ENCODE measurements around the gene ATP6V0A1. TPM values are rescaled to one million over a fixed set of nuclear protein-coding genes. Genes with fewer than 3 reads are reported as not detected.
"Not testable (repeated sequence)": the region's sequence is repeated elsewhere in the genome, so short reads cannot be mapped to it uniquely, and the experiment has no call there.

The ATP6V0A1 gene
- total and polyA plus RNA-seq, 4 experiments from 2014 or later, result 3.9 to 15.9 (median 9.7) TPM

DNA sequence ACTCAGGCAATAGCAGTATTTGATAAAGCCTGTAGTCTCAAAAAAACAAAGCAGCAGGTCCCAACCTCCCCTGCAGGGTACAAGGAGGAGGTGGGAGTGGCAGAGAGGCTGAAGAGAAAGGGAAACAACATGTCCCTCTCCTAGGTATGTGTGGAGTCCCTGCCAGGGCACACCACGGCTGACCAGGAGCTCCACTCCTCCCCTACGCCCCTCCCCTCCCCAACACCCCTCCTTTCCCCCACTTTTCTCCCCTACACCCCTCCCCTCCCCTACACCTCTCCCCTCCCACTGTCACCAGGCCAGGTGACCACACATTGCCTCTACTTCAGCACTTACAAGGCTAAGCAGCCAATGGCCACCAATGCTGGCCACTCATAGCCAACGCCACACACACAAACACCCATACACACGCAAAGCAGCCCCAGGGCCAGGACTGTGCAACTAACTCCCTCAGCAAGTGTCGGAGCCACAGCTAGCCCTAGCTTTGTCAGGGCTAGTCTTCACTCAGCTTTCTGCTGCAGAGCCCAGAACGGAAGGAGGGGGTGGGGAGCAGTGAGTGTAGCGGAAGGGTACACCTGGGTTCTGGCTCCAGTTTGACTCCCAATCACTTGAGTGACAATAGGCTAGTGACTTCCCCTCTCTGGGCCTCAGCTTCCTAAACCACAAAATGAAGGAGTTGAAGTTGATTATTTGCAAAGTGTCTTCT lies 43.8 kb upstream of the ATP6V0A1 start:
- ChIA-PET POLR2A (ENCODE audit: partially characterized antibody) (interaction anchor here (0.6 to 1.9 kb wide), 8 partner anchors 9 to 126 kb away, joined by 3 to 10 read pairs (median 4); partner anchors contain the start of genes STAT3 and STAT5A), CTCF (ENCODE audit: partially characterized antibody) (interaction anchor here (0.7 to 1.9 kb wide), 8 partner anchors 8 to 104 kb away, joined by 3 to 12 read pairs (median 4); partner anchors contain the start of gene CAVIN1)
- no peaks in the 10 kb centered on the region for H3K36me3 Mint-ChIP-seq
- peak overlapping the region in 7 of 8 donors; percentile 53 to 85 (median 76) for H3K4me3 Mint-ChIP-seq
- Histone ChIP-seq H3K4me1 (ENCODE audit: insufficient read depth, low read length) (peaks cover 17% of the 10 kb centered on the region), H3K27me3 (ENCODE audit: insufficient read depth, low read length) (no peaks in the 10 kb centered on the region), H3K36me3 (ENCODE audit: insufficient read depth, low read length) (no peaks in the 10 kb centered on the region), H3K27ac (ENCODE audit: low read depth, low read length) (no peak overlapping the region), H3K9me3 (ENCODE audit: control insufficient read depth in 1 of 2, low read length in 2 of 2) (no peaks in the 10 kb centered on the region), H3K4me3 (ENCODE audit: low read length in 2 of 2) (peak overlapping the region in 1 of 2 donors; percentile 37)
- H3K4me1 Mint-ChIP-seq, result peaks cover 6 to 16% (median 11%) of the 10 kb centered on the region in 4 donors
- no peaks in the 10 kb centered on the region for H3K9me3 Mint-ChIP-seq
- H3K27me3 Mint-ChIP-seq, result no peaks in the 10 kb centered on the region
- H3K27ac Mint-ChIP-seq, result peak overlapping the region in 6 of 7 donors; percentile 3 to 81 (median 40)
- intact Hi-C loops (cut with micrococcal nuclease), result no loop called here
- DNase-seq, result peak in 4 of 5 donors; percentile 30 to 54 (median 38)

DNA sequence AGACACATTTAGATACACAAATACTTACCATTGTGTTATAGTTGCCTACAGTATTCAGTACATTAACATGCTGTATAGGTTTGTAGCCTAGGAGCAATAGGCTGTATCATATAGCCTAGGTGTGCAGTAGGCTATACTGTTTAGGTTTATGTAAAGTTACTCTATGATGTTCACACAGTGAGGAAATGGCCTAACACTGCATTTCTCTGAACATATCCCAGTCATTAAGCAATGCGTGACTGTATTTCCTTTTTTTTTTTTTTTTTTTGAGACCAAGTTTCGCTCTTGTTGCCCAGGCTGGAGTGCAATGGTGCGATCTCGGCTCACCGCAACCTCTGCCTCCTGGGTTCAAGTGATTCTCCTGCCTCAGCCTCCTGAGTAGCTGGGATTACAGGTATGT lies 40.7 kb upstream of the ATP6V0A1 start:
- H3K9me3 ChIP-seq (ENCODE audit: control insufficient read depth in 1 of 2, low read length in 2 of 2), result not testable (repeated sequence)

DNA sequence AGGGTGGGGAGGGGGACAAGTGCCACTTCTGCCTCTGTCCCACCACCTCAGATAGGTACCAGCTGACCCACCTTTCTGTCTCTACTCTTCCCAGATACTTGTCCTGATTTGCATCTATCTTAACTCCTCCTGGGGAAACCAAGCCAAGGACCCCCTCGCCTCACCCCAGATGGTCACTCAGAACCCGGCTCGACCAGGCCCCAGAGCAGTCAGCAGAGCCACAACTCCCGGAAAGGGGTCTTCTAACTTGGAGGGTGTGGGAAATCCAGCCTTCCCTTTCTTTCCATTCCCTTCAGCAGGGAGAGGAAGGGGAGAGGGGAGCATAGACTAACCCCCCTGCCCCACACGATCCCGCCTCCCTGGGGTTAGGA lies 37.6 kb upstream of the ATP6V0A1 start:
- Mint-ChIP-seq H3K27ac (no peak overlapping the region), H3K4me1 (peaks cover 4 to 21% (median 12%) of the 10 kb centered on the region in 4 donors), H3K27me3 (peaks cover 7 to 20% of the 10 kb centered on the region in 2 donors), H3K36me3 (no peaks in the 10 kb centered on the region), H3K9me3 (no peaks in the 10 kb centered on the region), H3K4me3 (peak overlapping the region; percentile 47 to 82 (median 65))
- H3K36me3 ChIP-seq (ENCODE audit: insufficient read depth, low read length), result no peaks in the 10 kb centered on the region
- no peak overlapping the region for H3K4me3 ChIP-seq (ENCODE audit: low read length in 2 of 2)
- peaks cover 12% of the 10 kb centered on the region for H3K27me3 ChIP-seq (ENCODE audit: insufficient read depth, low read length)
- ChIA-PET POLR2A (ENCODE audit: partially characterized antibody) (interaction anchor here (1.2 to 1.9 kb wide), 2 partner anchors 109 to 134 kb away, joined by 3 to 7 read pairs; no protein-coding TSS in a partner anchor), CTCF (ENCODE audit: partially characterized antibody) (interaction anchor here (1.0 kb wide), 1 partner anchor 97 kb away, joined by 3 read pairs; no protein-coding TSS in a partner anchor)
- no peaks in the 10 kb centered on the region for H3K9me3 ChIP-seq (ENCODE audit: control insufficient read depth in 1 of 2, low read length in 2 of 2)
- intact Hi-C loops (cut with micrococcal nuclease), result loop anchor here (5.0 kb wide), 1 partner anchor 36 kb away; the partner anchor contains the start of gene ATP6V0A1
- peaks cover 17% of the 10 kb centered on the region for H3K4me1 ChIP-seq (ENCODE audit: insufficient read depth, low read length)
- H3K27ac ChIP-seq (ENCODE audit: low read depth, low read length), result no peak overlapping the region
- no peak for DNase-seq

More for the DNA sequence above, 40.7 kb upstream of the ATP6V0A1 start:
- H3K4me3 ChIP-seq (ENCODE audit: low read length in 2 of 2); H3K36me3 ChIP-seq (ENCODE audit: insufficient read depth, low read length); intact Hi-C loops (cut with micrococcal nuclease); H3K27ac ChIP-seq (ENCODE audit: low read depth, low read length); H3K36me3 Mint-ChIP-seq; H3K4me3 Mint-ChIP-seq; H3K27me3 Mint-ChIP-seq; H3K9me3 Mint-ChIP-seq; DNase-seq; H3K27me3 ChIP-seq (ENCODE audit: insufficient read depth, low read length); POLR2A ChIA-PET (ENCODE audit: partially characterized antibody): not testable (repeated sequence)
- CTCF ChIA-PET (ENCODE audit: partially characterized antibody), result interaction anchor here (1.7 kb wide), 1 partner anchor 102 kb away, joined by 4 read pairs; no protein-coding TSS in a partner anchor
- peaks cover 29% of the 10 kb centered on the region for H3K4me1 ChIP-seq (ENCODE audit: insufficient read depth, low read length)
- H3K27ac Mint-ChIP-seq, result peak overlapping the region in 1 of 7 donors; percentile 22
- peaks cover 10 to 32% (median 21%) of the 10 kb centered on the region in 4 donors for H3K4me1 Mint-ChIP-seq

DNA sequence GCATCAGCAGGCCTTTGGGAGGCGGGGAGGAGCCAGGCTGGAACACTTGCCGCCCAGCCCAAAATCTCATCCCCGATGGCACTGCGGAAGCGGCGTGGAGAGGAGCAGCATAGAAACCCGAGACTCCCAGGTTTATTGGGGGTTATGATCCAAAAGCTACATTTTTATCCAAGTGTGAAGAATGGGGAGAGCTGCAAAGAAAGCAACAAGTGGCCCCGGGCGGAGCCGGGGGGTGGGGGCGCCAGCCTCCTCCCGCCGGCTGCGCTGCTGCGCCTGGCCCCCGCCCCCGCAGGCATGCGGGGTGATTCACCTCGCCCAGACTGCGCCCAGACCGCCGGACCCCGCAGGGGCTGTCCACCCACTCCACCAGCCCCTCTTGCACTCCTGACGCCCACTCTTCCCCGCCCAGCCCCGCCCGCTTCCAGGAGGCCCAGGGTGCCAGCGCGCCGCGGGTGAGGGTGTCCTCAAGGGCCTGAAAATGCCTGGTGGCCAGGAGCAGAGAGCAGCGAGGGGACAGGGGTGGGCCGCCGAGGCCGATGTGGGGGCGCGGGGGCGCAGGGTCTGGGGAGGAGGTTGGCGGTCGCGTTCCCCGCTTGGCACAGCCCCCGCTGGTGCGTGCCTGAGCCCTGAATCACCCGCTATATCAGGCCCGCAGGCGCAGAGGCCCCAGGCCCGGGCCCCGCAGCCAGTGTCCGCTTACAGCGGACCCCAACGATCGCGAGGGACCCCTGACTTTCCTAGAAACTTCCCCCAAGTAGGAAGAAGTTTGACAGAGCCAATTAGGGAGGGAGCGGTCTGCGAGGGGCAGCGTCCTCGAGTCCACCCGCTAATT lies 37.0 kb upstream of the ATP6V0A1 start:
- Mint-ChIP-seq H3K27ac (peak overlapping the region in 1 of 7 donors; percentile 73), H3K9me3 (no peaks in the 10 kb centered on the region), H3K36me3 (no peaks in the 10 kb centered on the region), H3K4me3 (peak overlapping the region; percentile 65 to 83 (median 79)), H3K4me1 (peaks cover 4 to 21% (median 12%) of the 10 kb centered on the region in 4 donors), H3K27me3 (peaks cover 7 to 20% of the 10 kb centered on the region in 2 donors)
- Histone ChIP-seq H3K4me3 (ENCODE audit: low read length in 2 of 2) (no peak overlapping the region), H3K36me3 (ENCODE audit: insufficient read depth, low read length) (no peaks in the 10 kb centered on the region), H3K9me3 (ENCODE audit: control insufficient read depth in 1 of 2, low read length in 2 of 2) (no peaks in the 10 kb centered on the region), H3K27ac (ENCODE audit: low read depth, low read length) (no peak overlapping the region), H3K27me3 (ENCODE audit: insufficient read depth, low read length) (peaks cover 12% of the 10 kb centered on the region), H3K4me1 (ENCODE audit: insufficient read depth, low read length) (peaks cover 17% of the 10 kb centered on the region)
- POLR2A ChIA-PET (ENCODE audit: partially characterized antibody), result interaction anchor here (1.0 to 1.9 kb wide), 3 partner anchors 33 to 133 kb away, joined by 3 to 7 read pairs (median 4); partner anchors contain the start of gene STAT3
- CTCF ChIA-PET (ENCODE audit: partially characterized antibody), result interaction anchor here (1.0 to 2.2 kb wide), 6 partner anchors 96 to 110 kb away, joined by 3 to 6 read pairs (median 5); no protein-coding TSS in a partner anchor
- intact Hi-C loops (cut with micrococcal nuclease), result loop anchor here (5.0 kb wide), 1 partner anchor 36 kb away; the partner anchor contains the start of gene ATP6V0A1
- DNase-seq, result no peak

DNA sequence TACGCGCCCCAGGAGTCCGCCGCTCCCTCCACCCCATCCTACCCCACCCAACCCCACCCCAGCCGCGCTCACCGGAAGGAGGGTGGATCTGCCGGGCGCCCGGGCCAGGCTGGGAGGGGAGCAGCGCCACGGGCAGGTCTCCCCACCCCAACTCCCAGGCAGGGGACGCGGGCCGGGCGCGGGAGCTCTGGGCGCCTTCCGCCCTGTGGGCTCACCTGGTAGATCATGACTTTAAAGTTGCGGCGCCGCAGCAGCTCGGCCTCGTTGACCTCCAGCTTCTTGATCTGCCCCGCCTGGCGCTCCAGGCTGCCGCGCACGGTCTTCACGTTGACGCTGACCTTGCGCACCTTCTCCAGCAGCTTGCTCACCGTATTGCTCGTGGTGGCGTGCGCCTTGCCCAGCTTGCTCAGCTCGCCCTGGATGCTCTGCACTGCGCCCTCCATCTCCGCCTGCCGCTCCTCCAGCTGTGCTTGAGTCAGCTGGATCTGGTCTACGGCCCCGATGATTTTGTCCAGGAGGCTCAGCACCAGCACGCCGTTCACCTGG lies 36.2 kb upstream of the ATP6V0A1 start:
- H3K27me3 Mint-ChIP-seq, result peaks cover 7 to 20% of the 10 kb centered on the region in 2 donors
- Histone ChIP-seq H3K9me3 (ENCODE audit: control insufficient read depth in 1 of 2, low read length in 2 of 2) (no peaks in the 10 kb centered on the region), H3K4me1 (ENCODE audit: insufficient read depth, low read length) (peaks cover 17% of the 10 kb centered on the region), H3K36me3 (ENCODE audit: insufficient read depth, low read length) (no peaks in the 10 kb centered on the region), H3K27ac (ENCODE audit: low read depth, low read length) (no peak overlapping the region), H3K27me3 (ENCODE audit: insufficient read depth, low read length) (peaks cover 12% of the 10 kb centered on the region), H3K4me3 (ENCODE audit: low read length in 2 of 2) (peak overlapping the region in 1 of 2 donors; percentile 53)
- H3K27ac Mint-ChIP-seq, result peak overlapping the region in 4 of 7 donors; percentile 2 to 35 (median 22)
- ChIA-PET CTCF (ENCODE audit: partially characterized antibody) (interaction anchor here (0.7 to 2.2 kb wide), 10 partner anchors 8 to 111 kb away, joined by 3 to 7 read pairs (median 5); no protein-coding TSS in a partner anchor), POLR2A (ENCODE audit: partially characterized antibody) (interaction anchor here (1.0 to 1.9 kb wide), 3 partner anchors 33 to 111 kb away, joined by 3 to 7 read pairs (median 4); partner anchors contain the start of gene STAT3)
- no peaks in the 10 kb centered on the region for H3K9me3 Mint-ChIP-seq
- no peaks in the 10 kb centered on the region for H3K36me3 Mint-ChIP-seq
- peak overlapping the region; percentile 76 to 95 (median 84) for H3K4me3 Mint-ChIP-seq
- intact Hi-C loops (cut with micrococcal nuclease), result loop anchor here (5.0 kb wide), 1 partner anchor 35 kb away; the partner anchor contains the start of gene ATP6V0A1
- H3K4me1 Mint-ChIP-seq, result peaks cover 4 to 21% (median 12%) of the 10 kb centered on the region in 4 donors
- peak in 3 of 5 donors; percentile 20 to 31 (median 22) for DNase-seq

DNA sequence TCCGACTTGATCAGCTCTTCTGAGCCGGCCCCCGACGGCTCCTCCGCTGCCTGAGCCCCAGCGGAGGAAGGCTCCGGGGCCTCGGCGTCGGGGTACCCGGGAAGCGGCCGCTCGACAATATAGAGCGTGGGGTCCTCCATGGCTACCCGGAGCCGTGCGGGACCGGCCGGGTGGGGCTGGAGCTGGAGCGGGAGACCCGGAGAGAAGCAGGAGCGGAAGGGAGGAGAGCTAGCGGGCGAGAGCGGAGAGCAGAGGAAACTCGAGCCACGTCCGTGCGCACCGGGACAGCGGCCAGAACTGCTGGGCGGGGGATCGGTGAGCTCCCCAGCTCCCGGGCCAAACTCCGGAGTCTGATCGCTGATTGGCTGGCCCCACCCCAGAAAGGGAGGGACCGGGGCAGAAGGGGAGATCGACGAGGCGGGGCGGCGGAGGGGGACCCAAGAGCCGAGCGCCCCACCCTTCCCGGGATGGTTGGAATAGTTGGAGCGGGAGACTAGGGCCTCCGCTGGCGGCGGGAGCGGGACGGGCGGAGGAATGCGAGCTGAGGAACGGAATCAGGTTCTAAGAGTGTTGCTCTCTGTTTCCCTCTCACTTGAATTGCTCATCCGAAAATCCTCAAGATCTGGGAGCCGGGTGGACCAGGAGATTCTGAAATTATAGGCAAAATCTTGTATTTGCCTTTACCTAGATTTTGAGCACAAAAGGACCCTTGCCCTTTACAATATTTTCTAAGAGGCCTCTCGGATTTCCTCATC lies 35.5 kb upstream of the ATP6V0A1 start, which contains the start of gene CAVIN1:
Gene CAVIN1, minus strand, starts transcription at position 299 of the 755 bp plus-strand sequence. Its CDS starts 159 bp downstream, at position 140.
- H3K9me3 ChIP-seq (ENCODE audit: control insufficient read depth in 1 of 2, low read length in 2 of 2), result no peaks in the 10 kb centered on the region
- no peaks in the 10 kb centered on the region for H3K36me3 ChIP-seq (ENCODE audit: insufficient read depth, low read length)
- H3K9me3 Mint-ChIP-seq, result no peaks in the 10 kb centered on the region
- peaks cover 4 to 21% (median 12%) of the 10 kb centered on the region in 4 donors for H3K4me1 Mint-ChIP-seq
- H3K4me3 Mint-ChIP-seq, result peak within 1 kb of the TSS; percentile 76 to 95 (median 84)
- H3K27me3 ChIP-seq (ENCODE audit: insufficient read depth, low read length), result peaks cover 12% of the 10 kb centered on the region
- H3K27me3 Mint-ChIP-seq, result peaks cover 7 to 20% of the 10 kb centered on the region in 2 donors
- POLR2A ChIA-PET (ENCODE audit: partially characterized antibody), result interaction anchor here (0.6 to 1.9 kb wide), 4 partner anchors 34 to 111 kb away, joined by 3 to 7 read pairs (median 4); partner anchors contain the start of gene STAT3
- peak within 1 kb of the TSS in 4 of 7 donors; percentile 2 to 35 (median 22) for H3K27ac Mint-ChIP-seq
- peak within 1 kb of the TSS in 1 of 2 donors; percentile 53 for H3K4me3 ChIP-seq (ENCODE audit: low read length in 2 of 2)
- no peak within 1 kb of the TSS for H3K27ac ChIP-seq (ENCODE audit: low read depth, low read length)
- H3K4me1 ChIP-seq (ENCODE audit: insufficient read depth, low read length), result peaks cover 17% of the 10 kb centered on the region
- CTCF ChIA-PET (ENCODE audit: partially characterized antibody), result interaction anchor here (0.6 to 2.2 kb wide), 11 partner anchors 9 to 111 kb away, joined by 3 to 7 read pairs (median 5); no protein-coding TSS in a partner anchor
- no peaks in the 10 kb centered on the region for H3K36me3 Mint-ChIP-seq
- intact Hi-C loops (cut with micrococcal nuclease), result loop anchor here (5.0 kb wide), 1 partner anchor 34 kb away; the partner anchor contains the start of gene ATP6V0A1
- DNase-seq, result no peak

Measured in CD4-positive, alpha-beta memory T cell (primary cell).